Subcutaneous adipose tissue (tissue), 4 donors: ENCODE measurements around the gene OMP. TPM values are rescaled to one million over a fixed set of nuclear protein-coding genes. Genes with fewer than 3 reads are reported as not detected.

Experiments
- total RNA-seq, 4 donors: library from RNA; depleted of rRNA; stranded (reverse); fragments of >200 nt; gene quantifications; one replicate each; pipeline ENCODE4 v1.1.0, GENCODE V29; 2016
- TF ChIP-seq, protein P1 (sequence below): fragments of 450-650 bp; IDR thresholded peaks from one replicate; pipeline ENCODE4 v1.5.1; 2016; ENCODE audit warnings: low read depth, mild to moderate bottlenecking, control low read depth, antibody characterized with exemption, moderate library complexity

OMP gene
- total RNA-seq, 4 donors from 2014 or later: not detected

DNA sequence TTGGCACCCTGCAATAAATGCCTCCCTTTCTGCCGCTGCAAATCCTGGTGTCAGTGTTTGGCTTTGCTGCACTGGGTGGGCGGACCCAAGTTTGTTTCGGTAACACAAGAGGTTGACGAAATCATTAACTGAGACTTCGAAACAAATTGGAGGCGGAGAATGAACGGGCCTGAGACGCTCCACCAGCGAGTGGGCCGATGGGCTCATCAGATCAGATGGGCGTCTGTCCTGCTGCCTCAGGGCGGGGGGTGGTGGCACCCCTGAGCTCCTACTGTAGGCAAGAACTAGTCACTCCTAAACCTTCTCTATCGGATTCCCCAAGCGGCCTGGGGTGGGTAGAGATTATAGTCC, 36.8 kb upstream of the OMP start:
- TF ChIP-seq, protein P1, sequence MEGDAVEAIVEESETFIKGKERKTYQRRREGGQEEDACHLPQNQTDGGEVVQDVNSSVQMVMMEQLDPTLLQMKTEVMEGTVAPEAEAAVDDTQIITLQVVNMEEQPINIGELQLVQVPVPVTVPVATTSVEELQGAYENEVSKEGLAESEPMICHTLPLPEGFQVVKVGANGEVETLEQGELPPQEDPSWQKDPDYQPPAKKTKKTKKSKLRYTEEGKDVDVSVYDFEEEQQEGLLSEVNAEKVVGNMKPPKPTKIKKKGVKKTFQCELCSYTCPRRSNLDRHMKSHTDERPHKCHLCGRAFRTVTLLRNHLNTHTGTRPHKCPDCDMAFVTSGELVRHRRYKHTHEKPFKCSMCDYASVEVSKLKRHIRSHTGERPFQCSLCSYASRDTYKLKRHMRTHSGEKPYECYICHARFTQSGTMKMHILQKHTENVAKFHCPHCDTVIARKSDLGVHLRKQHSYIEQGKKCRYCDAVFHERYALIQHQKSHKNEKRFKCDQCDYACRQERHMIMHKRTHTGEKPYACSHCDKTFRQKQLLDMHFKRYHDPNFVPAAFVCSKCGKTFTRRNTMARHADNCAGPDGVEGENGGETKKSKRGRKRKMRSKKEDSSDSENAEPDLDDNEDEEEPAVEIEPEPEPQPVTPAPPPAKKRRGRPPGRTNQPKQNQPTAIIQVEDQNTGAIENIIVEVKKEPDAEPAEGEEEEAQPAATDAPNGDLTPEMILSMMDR: no peak

GRCh38 chr11:77066229-77067042, 36.2 kb upstream of the OMP start, which contains the start of gene CAPN5:
CAPN5 (plus strand) TSS chr11:77066971; CDS start chr11:77084887, 17,916 bp downstream.
- TF ChIP-seq, protein P1: no peak

DNA sequence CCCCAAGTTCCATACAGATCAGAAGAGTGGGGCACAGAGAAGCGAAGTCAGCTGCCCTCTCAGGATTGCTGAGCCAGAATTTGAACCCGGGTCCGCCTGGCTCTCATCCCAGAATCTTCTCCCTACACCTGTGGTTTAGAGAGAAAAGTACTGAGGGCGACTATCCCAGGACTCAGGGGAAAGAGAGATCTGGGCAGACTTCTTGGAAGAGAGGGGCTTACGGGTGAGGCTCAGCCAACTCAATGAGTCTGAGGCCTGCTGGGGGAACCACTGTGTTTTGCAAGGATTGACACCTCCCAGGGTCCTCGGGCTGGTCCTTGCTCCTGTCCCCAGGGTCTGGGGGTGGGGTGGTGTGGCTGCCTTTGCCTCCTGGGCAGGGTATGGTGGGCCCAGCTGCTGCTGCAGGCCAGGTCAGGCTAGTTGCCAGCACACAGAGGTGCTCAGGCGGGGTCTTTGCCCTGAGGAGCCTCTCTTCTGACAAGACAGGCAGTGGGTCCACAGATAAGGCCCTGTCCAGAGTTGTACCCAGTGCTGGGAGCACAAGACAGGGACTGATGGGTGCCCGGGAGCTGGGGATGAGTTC, 34.7 kb upstream of the OMP start:
- TF ChIP-seq, protein P1: no peak

- TF ChIP-seq, protein P1: no peak
Observed at GRCh38 chr11:77068457-77069335, 33.9 kb upstream of the OMP start.

- TF ChIP-seq, protein P1: no peak
Observed at GRCh38 chr11:77069336-77069968, 33.2 kb upstream of the OMP start.

DNA sequence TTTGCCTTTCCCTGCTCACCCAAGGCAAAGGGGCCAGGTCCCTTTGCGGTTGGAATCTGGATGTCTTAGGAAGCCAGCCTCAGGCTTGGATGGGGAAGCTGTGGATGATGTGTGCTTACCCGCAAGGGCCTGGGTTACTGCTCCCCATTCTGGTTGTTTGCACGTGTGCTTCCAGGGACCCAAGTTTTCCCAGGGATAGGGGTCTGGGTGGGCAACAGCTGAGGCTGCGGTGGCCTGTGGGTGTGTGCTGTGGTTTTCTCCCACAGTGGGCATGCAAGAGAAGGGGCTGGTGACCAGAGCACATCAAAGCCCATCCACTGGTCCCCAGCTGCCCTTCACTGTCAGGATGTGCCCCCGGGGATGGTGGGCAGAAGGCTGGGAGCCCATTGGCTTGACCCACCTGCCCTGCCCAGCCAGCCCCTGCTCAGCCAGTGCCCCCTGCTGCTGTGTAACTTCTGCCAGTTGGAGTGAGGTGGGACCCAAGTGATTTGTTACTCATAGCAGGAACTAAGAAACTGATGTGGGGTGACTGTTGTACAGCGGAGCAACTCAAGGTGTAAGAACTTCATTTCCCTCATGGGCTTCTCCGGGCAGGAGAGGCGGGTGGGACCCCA, 32.6 kb upstream of the OMP start:
- TF ChIP-seq, protein P1: no peak
